Neural cell (in vitro differentiated cells): ENCODE measurements around the gene IL17RD.

Experiments
- POLR2AphosphoS5 ChIP-seq: IDR thresholded peaks from 2 replicates; pipeline ENCODE4 v1.6.1; 2012
- TF ChIP-seq, protein P1 (sequence below): fragments of 450-650 bp; IDR thresholded peaks from 2 replicates; pipeline ENCODE4 v1.5.1; 2014; ENCODE audit warnings: antibody characterized with exemption, mild to moderate bottlenecking, moderate library complexity; ENCODE audit not compliant: poor library complexity, severe bottlenecking

- TF ChIP-seq, protein P1, sequence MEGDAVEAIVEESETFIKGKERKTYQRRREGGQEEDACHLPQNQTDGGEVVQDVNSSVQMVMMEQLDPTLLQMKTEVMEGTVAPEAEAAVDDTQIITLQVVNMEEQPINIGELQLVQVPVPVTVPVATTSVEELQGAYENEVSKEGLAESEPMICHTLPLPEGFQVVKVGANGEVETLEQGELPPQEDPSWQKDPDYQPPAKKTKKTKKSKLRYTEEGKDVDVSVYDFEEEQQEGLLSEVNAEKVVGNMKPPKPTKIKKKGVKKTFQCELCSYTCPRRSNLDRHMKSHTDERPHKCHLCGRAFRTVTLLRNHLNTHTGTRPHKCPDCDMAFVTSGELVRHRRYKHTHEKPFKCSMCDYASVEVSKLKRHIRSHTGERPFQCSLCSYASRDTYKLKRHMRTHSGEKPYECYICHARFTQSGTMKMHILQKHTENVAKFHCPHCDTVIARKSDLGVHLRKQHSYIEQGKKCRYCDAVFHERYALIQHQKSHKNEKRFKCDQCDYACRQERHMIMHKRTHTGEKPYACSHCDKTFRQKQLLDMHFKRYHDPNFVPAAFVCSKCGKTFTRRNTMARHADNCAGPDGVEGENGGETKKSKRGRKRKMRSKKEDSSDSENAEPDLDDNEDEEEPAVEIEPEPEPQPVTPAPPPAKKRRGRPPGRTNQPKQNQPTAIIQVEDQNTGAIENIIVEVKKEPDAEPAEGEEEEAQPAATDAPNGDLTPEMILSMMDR, result no peak
- TF ChIP-seq POLR2AphosphoS5, result no peak
These were observed 916 bp downstream of the IL17RD start for GRCh38 chr3:57164217-57164656.
